Brain microvascular endothelial cell (primary cell): ENCODE data around the gene KANSL1.

ENCODE experiments used
- DNase-seq: peaks from one replicate; pipeline ENCODE4 v3.0.0-alpha.2; 2020
- H3K27ac ChIP-seq: fragments of 250-450 bp; sonication (Bioruptor Pico); 2 replicates; pipeline ENCODE4 v1.5.1; 2020; ENCODE audit warnings: mild to moderate bottlenecking, moderate library complexity
- H3K27me3 ChIP-seq: fragments of 250-450 bp; sonication (Bioruptor Pico); replicated peaks from 2 replicates; pipeline ENCODE4 v1.5.1; 2020; ENCODE audit warnings: mild to moderate bottlenecking
- H3K36me3 ChIP-seq: fragments of 250-450 bp; sonication (Bioruptor Pico); replicated peaks from 2 replicates; pipeline ENCODE4 v1.5.1; 2020; ENCODE audit warnings: mild to moderate bottlenecking
- H3K4me3 ChIP-seq: 2 replicates; pipeline ENCODE4 v1.5.1; 2011; ENCODE audit warnings: low read depth, mild to moderate bottlenecking, control low read depth, low read length, moderate library complexity
- in situ Hi-C: cut with HindIII; loops from 2 replicates; pipeline ENCODE4 v1.10.0; 2017; ENCODE audit warnings: low sequenced_read_pairs, low pct_ligation_motif_present
- TF ChIP-seq, protein P1 (sequence below): IDR thresholded peaks from 2 replicates; pipeline ENCODE4 v1.5.1; 2011; ENCODE audit warnings: low read depth, mild to moderate bottlenecking, moderate library complexity, low read length, control low read depth, inconsistent platforms; ENCODE audit errors: missing control alignments

The KANSL1 gene

DNA sequence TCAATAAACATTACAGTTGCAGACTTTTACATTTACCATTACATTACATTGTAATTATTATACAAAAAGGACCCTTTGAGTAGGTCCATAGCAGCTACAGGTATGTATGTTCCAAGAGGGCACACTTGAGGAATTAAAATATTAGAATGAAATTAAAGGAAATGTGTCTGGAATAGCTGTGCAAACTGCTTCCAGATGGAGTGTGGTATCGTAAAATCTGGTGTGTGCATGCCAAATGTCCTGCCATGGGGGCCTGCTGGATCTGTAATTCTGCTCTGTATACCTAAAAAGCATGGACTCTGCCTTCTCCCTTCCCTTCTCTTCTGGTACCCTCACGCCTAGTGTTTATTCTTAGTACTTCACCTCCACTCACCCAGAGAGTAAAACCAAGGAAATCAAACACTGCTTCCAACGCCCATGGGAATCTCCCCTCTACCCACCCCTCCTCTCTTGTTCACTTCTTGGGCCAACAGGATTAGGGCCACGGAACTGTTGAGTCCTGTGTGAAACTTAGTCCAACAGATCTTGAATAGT, 155.4 kb downstream of the KANSL1 start:
- Histone ChIP-seq H3K27ac (no peak overlapping the region), H3K27me3 (no peaks in the 10 kb centered on the region), H3K4me3 (no peak overlapping the region), H3K36me3 (peaks cover 64% of the 10 kb centered on the region)
- DNase-seq, result no peak
- TF ChIP-seq, protein P1, sequence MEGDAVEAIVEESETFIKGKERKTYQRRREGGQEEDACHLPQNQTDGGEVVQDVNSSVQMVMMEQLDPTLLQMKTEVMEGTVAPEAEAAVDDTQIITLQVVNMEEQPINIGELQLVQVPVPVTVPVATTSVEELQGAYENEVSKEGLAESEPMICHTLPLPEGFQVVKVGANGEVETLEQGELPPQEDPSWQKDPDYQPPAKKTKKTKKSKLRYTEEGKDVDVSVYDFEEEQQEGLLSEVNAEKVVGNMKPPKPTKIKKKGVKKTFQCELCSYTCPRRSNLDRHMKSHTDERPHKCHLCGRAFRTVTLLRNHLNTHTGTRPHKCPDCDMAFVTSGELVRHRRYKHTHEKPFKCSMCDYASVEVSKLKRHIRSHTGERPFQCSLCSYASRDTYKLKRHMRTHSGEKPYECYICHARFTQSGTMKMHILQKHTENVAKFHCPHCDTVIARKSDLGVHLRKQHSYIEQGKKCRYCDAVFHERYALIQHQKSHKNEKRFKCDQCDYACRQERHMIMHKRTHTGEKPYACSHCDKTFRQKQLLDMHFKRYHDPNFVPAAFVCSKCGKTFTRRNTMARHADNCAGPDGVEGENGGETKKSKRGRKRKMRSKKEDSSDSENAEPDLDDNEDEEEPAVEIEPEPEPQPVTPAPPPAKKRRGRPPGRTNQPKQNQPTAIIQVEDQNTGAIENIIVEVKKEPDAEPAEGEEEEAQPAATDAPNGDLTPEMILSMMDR, result no peak
- in situ Hi-C loops, result no loop called here

DNA sequence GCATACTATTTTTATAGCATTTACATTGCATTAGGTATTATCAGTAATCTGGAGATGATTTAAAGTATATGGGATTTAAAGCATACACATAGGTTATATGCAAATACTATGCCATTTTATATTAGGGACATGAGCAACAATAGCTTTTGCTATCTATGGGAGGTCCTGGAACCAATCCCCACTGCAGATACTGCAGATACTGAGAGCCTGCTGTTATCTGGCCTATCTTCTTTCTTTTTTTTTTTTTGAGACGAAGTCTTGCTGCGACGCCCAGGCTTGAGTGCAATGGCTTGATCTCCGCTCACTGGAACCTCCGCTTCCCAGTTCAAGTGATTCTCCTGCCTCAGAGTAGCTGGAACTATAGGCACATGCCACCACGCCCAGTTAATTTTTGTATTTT, 156.7 kb downstream of the KANSL1 start:
- TF ChIP-seq, protein P1, result no peak
- in situ Hi-C loops, result no loop called here

DNA sequence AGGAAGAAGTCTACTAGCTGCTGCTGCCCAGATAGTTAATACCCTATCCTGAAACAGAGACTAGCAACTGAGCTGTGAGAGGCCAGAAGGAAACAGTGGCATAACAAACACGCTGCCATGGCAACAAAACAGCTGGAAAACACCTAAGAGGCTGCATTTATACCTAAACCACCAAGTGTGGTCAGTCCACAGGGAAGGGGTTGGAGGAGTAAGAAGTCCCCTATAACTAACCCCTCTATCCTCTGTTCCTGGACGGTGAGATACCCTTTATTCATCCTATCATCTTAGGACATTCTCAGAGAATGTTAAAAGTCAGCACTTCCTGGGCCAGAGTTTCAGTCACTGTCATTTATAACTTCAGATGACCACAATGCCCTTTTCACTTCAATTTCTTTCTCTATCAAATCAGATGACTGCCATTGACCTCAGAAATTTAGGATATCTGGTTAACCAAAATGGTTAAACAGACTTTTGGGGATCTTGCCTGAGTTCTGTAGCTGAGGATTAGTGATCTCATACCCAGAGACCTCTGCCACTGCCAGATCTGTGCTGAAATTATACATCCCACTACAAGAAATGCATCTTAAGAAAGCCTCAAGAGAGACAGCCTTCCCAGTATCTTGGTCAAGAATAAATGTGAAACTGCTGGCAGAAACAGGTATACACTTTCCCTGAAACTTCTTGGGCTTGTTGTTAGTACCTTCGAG, 158.0 kb downstream of the KANSL1 start:
- no peak for DNase-seq
- TF ChIP-seq, protein P1, result no peak
- in situ Hi-C loops, result no loop called here
- no peak overlapping the region for H3K4me3 ChIP-seq
- peaks cover 80% of the 10 kb centered on the region for H3K36me3 ChIP-seq
- H3K27me3 ChIP-seq, result no peaks in the 10 kb centered on the region
- H3K27ac ChIP-seq, result no peak overlapping the region

More for the DNA sequence above, 156.7 kb downstream of the KANSL1 start:
- Histone ChIP-seq H3K27me3 (no peaks in the 10 kb centered on the region), H3K36me3 (peaks cover 75% of the 10 kb centered on the region), H3K4me3 (no peak overlapping the region), H3K27ac (no peak overlapping the region)
- DNase-seq, result no peak

DNA sequence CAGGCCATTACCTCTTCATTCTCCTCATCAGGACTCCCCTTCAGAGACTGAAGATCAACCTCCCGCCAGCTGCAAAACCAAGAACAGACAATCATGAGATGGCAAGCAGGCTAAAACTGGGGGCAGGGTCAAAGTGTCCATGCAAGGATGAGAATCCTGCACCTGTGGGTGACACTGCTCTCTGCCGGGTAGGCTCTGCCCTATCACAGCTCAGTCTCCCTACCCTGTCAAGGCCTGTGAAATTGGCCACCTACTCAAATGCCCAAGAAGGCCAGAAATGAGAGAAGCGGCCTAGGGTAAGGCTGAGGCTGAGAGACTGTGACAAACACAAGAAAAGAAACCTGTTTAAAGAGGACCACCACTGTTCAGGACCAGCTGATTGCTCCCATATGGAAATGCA, 159.8 kb downstream of the KANSL1 start:
- TF ChIP-seq, protein P1, result no peak
- in situ Hi-C loops, result no loop called here
- DNase-seq, result no peak
- Histone ChIP-seq H3K27ac (no peak overlapping the region), H3K4me3 (no peak overlapping the region), H3K36me3 (peaks cover 68% of the 10 kb centered on the region), H3K27me3 (no peaks in the 10 kb centered on the region)

DNA sequence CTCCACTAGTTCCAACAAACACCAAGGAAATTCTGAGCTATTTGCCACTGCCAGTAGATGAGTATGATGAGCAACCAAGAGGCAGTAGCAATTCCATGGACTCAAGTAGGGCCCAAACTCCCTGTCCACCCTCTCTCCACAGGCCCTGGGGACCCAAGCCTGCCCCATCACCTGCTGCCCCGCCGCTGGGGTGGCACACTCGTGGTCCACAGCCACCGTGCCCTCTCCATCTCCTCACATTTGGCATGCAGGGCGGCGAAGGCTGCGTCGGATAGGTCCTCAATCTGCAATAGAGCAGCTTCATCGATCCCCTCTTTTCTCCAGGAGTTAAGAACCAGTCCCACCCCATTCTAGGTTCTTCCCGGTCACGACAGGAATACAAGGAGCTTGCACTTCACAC, 160.3 kb downstream of the KANSL1 start:
- no peak for DNase-seq
- H3K36me3 ChIP-seq, result peaks cover 64% of the 10 kb centered on the region
- in situ Hi-C loops, result no loop called here
- H3K27me3 ChIP-seq, result no peaks in the 10 kb centered on the region
- no peak overlapping the region for H3K4me3 ChIP-seq
- TF ChIP-seq, protein P1, result no peak
- no peak overlapping the region for H3K27ac ChIP-seq
